Measurements from ENCODE around the gene SETD7. TPM values are rescaled to one million over a fixed set of nuclear protein-coding genes. Genes with fewer than 3 reads are reported as not detected.

SETD7 gene
- total RNA-seq, 6 experiments from 2014 or later: 61.5 to 86.6 (median 67.9) TPM

DNA sequence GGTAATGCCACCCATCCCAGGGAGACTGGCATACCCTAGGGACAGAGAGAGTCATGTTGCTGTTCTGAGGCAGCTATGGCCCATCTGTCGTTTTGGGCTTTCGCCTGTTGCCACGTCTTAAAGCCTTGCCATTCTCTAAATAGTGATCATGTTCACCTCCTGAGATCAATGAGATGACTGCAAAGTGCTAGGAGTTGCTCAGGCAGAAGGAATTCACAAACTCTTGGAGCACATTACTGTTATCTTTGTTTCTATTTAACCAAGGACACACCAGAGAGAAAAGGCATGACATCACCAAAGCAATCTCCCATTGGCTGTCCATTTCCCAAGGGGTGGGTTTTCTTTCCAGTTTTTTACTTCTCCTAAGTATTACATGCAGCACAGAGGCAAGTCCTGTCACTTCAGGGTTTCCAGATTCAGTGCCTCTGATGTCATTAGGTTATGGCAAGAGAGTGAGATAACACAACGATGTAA, 37.1 kb upstream of the SETD7 start:
- DNase-seq: peak; percentile 73
- no peaks in the 10 kb centered on the region for H3K36me3 Mint-ChIP-seq (ENCODE audit: low read depth)
- H3K4me1 Mint-ChIP-seq (ENCODE audit: low read depth): peaks cover 44% of the 10 kb centered on the region
- H3K9me3 Mint-ChIP-seq: no peaks in the 10 kb centered on the region
- H3K4me3 Mint-ChIP-seq: no peak overlapping the region; the same call in 1 of the 2 replicates
- H3K27ac Mint-ChIP-seq: peak overlapping the region; percentile 0; the same call in 1 of the 2 replicates
- TF ChIP-seq, protein P1, sequence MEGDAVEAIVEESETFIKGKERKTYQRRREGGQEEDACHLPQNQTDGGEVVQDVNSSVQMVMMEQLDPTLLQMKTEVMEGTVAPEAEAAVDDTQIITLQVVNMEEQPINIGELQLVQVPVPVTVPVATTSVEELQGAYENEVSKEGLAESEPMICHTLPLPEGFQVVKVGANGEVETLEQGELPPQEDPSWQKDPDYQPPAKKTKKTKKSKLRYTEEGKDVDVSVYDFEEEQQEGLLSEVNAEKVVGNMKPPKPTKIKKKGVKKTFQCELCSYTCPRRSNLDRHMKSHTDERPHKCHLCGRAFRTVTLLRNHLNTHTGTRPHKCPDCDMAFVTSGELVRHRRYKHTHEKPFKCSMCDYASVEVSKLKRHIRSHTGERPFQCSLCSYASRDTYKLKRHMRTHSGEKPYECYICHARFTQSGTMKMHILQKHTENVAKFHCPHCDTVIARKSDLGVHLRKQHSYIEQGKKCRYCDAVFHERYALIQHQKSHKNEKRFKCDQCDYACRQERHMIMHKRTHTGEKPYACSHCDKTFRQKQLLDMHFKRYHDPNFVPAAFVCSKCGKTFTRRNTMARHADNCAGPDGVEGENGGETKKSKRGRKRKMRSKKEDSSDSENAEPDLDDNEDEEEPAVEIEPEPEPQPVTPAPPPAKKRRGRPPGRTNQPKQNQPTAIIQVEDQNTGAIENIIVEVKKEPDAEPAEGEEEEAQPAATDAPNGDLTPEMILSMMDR (IDR thresholded peaks at IDR 0.05): no peak
- peaks cover 4% of the 10 kb centered on the region for H3K27me3 Mint-ChIP-seq (ENCODE audit: insufficient read depth)

DNA sequence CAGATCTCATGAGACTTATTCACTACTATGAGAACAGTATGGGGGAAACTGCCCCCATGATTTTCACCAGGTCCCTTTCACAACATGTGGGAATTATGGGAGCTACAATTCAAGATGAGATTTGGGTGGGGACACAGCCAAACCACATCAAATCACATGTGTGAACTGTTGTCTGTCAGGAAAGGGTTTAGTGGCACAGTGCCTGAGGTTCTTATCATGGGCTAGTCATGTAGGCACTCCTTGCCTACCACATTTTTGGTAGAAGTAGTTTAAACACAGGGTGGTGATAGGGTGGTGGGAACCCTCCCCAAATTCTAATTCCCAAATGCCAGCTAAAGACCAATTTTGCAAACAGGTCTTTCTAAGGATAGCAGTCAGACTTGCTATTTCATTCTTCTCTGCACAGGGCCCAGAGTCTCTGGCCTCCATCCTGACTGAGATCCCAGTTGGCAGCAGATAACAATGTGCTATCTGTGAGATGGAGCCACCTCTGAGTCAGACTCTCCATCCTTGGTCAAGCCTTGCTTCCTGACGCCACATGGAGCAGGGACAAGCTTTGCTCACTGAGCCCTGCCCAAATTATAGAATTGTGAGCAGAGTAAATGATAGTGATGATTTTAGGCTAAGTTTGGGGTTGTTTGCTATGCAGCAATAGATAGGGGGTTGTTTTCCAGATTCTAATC, 33.5 kb upstream of the SETD7 start:
- Mint-ChIP-seq H3K27ac (no peak overlapping the region), H3K36me3 (ENCODE audit: low read depth) (no peaks in the 10 kb centered on the region), H3K27me3 (ENCODE audit: insufficient read depth) (peaks cover 9% of the 10 kb centered on the region), H3K4me3 (no peak overlapping the region), H3K4me1 (ENCODE audit: low read depth) (peaks cover 25% of the 10 kb centered on the region), H3K9me3 (no peaks in the 10 kb centered on the region)
- TF ChIP-seq, protein P1 (IDR thresholded peaks at IDR 0.05): no peak
- DNase-seq: no peak

DNA sequence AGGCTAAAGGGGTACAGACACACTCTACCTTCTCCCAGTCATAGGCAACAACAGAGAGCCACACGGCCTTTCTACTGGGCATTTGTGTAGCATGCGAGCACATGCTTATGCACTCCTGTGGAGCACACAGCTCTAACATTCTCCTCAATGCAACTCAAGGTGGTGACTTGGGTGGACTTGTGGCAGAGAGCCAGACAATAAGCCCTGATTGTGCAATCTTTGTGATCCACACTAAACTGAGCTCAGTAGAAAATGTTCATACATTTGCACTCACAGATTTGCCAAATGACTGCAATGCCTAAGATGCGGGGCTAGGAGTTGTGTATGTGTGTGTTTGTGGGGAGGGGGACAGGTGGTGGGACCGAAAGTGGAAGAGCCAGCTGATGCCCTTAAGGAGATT, 31.4 kb upstream of the SETD7 start:
- Mint-ChIP-seq H3K27ac (no peak overlapping the region), H3K4me3 (no peak overlapping the region), H3K27me3 (ENCODE audit: insufficient read depth) (peaks cover 10% of the 10 kb centered on the region), H3K9me3 (no peaks in the 10 kb centered on the region), H3K4me1 (ENCODE audit: low read depth) (peaks cover 20% of the 10 kb centered on the region), H3K36me3 (ENCODE audit: low read depth) (no peaks in the 10 kb centered on the region)
- DNase-seq: no peak
- TF ChIP-seq, protein P1 (IDR thresholded peaks at IDR 0.05): no peak

DNA sequence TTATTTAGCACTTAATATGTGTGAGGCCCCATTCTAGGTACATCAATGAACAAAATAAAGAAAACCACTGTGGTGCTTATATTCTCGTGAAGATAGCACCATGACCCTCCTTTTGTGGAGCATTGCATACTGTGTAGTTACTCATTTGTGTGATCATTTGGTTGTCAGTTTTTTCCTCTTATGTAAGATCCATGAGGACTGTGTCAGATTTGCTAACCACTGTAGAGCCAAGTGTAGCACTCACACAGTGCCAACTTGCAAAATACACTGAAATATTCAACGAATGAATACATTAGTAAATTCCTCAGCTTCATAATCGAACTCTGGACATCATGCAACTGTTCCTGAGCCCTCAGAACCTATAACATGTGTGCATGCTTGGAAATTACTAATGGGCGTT, 29.5 kb upstream of the SETD7 start:
- TF ChIP-seq, protein P1 (IDR thresholded peaks at IDR 0.05): no peak
- H3K27me3 Mint-ChIP-seq (ENCODE audit: insufficient read depth): peaks cover 14% of the 10 kb centered on the region
- H3K36me3 Mint-ChIP-seq (ENCODE audit: low read depth): no peaks in the 10 kb centered on the region
- DNase-seq: no peak
- no peaks in the 10 kb centered on the region for H3K9me3 Mint-ChIP-seq
- H3K4me1 Mint-ChIP-seq (ENCODE audit: low read depth): peaks cover 18% of the 10 kb centered on the region
- no peak overlapping the region for H3K4me3 Mint-ChIP-seq
- H3K27ac Mint-ChIP-seq: no peak overlapping the region

DNA sequence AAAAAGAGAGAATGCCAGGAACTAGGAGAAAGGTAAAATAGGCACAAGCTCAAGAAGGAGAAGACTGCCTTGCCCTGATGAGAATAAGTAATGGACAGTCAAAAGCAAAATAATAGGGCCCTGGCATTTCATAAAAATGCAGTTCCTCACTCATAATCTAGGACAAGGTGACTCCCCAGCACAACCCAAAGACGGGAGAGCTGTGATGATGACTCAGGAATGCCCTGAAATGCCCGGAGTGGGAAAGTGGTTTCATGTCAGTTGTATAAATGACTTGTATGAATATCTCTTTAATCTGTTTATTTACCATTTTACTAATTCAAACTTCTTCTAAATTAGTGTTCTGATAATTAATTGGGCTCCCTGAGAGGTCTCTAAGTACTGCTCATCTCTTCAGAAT, 28.8 kb upstream of the SETD7 start:
- peaks cover 16% of the 10 kb centered on the region for H3K4me1 Mint-ChIP-seq (ENCODE audit: low read depth)
- H3K27ac Mint-ChIP-seq: no peak overlapping the region
- DNase-seq: peak; percentile 30
- H3K9me3 Mint-ChIP-seq: no peaks in the 10 kb centered on the region
- peaks cover 14% of the 10 kb centered on the region for H3K27me3 Mint-ChIP-seq (ENCODE audit: insufficient read depth)
- no peaks in the 10 kb centered on the region for H3K36me3 Mint-ChIP-seq (ENCODE audit: low read depth)
- TF ChIP-seq, protein P1 (IDR thresholded peaks at IDR 0.05): no peak
- H3K4me3 Mint-ChIP-seq: no peak overlapping the region
